ENCODE measurements around the gene PAX7.

Gene PAX7

GRCh38 chr1:18716785-18717678 is 86.4 kb downstream of the PAX7 start:
- TF ChIP-seq CTCF (conservative IDR thresholded peaks at IDR 0.05): no peak
- H3K27ac ChIP-seq: no peak overlapping the region

- peak overlapping the region; percentile 65 for H3K27ac ChIP-seq
- TF ChIP-seq CTCF (conservative IDR thresholded peaks at IDR 0.05): no peak
Observed at GRCh38 chr1:18719786-18720451, 89.3 kb downstream of the PAX7 start.

- H3K27ac ChIP-seq: peak overlapping the region; percentile 65; the same call in 1 of the 2 replicates
- TF ChIP-seq CTCF (conservative IDR thresholded peaks at IDR 0.05): no peak
Observed at GRCh38 chr1:18721041-18721440, 90.4 kb downstream of the PAX7 start.

GRCh38 chr1:18721776-18722175 is 91.1 kb downstream of the PAX7 start:
- no peak overlapping the region for H3K27ac ChIP-seq
- no peak for TF ChIP-seq CTCF (conservative IDR thresholded peaks at IDR 0.05)

- H3K27ac ChIP-seq: no peak overlapping the region
- TF ChIP-seq CTCF (conservative IDR thresholded peaks at IDR 0.05): no peak
Observed at GRCh38 chr1:18722270-18722669, 91.6 kb downstream of the PAX7 start.

- H3K27ac ChIP-seq: no peak overlapping the region
- TF ChIP-seq CTCF (conservative IDR thresholded peaks at IDR 0.05): no peak
Observed at GRCh38 chr1:18723206-18723605, 92.6 kb downstream of the PAX7 start.

- no peak overlapping the region for H3K27ac ChIP-seq
- TF ChIP-seq CTCF (conservative IDR thresholded peaks at IDR 0.05): no peak
Observed at GRCh38 chr1:18723701-18724411, 93.2 kb downstream of the PAX7 start.

Measured in VCaP (cell line).